MM.1S (cell line): Measurements from ENCODE around the gene FAIM2.

Experiments
- EZH2 ChIP-seq: fragments of 300-600 bp; sonication (generic); optimal IDR thresholded peaks from 2 replicates; pipeline ENCODE3; 2017; ENCODE audit warnings: low read depth, mild to moderate bottlenecking, antibody characterized with exemption, low read length, mixed read lengths
- EZH2phosphoT487 ChIP-seq: fragments of 300-600 bp; sonication (generic); IDR thresholded peaks from 2 replicates; pipeline ENCODE4 v1.6.1; 2018; ENCODE audit warnings: antibody characterized with exemption, low read length
- TF ChIP-seq, protein P1 (sequence below): fragments of 300-600 bp; sonication (generic); IDR thresholded peaks from 2 replicates; pipeline ENCODE4 v1.5.1; 2016; ENCODE audit warnings: antibody characterized with exemption, low read length, mixed read lengths

DNA sequence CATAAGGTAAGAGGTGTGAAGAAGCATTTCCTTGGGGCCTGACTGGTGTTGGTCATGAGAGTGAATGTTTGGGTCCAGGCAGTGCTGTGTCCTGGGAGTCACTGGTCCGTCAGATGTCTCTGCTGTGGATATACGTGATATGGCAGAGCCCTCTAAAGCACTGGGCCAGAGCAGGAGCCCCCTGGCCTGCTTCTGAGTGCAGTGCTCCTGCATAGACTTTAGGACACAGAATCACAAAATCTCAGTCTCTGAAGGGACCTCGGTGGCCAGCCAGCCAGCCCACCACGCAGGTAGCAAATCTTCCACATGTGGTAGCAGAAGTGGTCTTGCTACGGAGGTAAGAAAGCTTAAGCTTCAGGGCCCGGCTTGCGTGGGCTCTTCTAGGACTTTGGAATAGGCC, 28.3 kb upstream of the FAIM2 start:
- TF ChIP-seq, protein P1, sequence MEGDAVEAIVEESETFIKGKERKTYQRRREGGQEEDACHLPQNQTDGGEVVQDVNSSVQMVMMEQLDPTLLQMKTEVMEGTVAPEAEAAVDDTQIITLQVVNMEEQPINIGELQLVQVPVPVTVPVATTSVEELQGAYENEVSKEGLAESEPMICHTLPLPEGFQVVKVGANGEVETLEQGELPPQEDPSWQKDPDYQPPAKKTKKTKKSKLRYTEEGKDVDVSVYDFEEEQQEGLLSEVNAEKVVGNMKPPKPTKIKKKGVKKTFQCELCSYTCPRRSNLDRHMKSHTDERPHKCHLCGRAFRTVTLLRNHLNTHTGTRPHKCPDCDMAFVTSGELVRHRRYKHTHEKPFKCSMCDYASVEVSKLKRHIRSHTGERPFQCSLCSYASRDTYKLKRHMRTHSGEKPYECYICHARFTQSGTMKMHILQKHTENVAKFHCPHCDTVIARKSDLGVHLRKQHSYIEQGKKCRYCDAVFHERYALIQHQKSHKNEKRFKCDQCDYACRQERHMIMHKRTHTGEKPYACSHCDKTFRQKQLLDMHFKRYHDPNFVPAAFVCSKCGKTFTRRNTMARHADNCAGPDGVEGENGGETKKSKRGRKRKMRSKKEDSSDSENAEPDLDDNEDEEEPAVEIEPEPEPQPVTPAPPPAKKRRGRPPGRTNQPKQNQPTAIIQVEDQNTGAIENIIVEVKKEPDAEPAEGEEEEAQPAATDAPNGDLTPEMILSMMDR, result no peak
- TF ChIP-seq EZH2, result no peak
- no peak for TF ChIP-seq EZH2phosphoT487
